HEK293 (cell line): ENCODE results near the gene VSTM2B.

Experiments
- YY2 ChIP-seq: fragments of 450-650 bp; formaldehyde crosslinking; IDR thresholded peaks from 2 replicates; pipeline ENCODE4 v1.5.1; 2016; ENCODE audit warnings: missing biosample characterization, missing genetic modification characterization
- ZNF248 ChIP-seq: fragments of 450-650 bp; formaldehyde crosslinking; IDR thresholded peaks from 2 replicates; pipeline ENCODE4 v1.5.1; 2017; ENCODE audit warnings: missing biosample characterization, missing genetic modification characterization
- ZNF416 ChIP-seq: fragments of 450-650 bp; formaldehyde crosslinking; IDR thresholded peaks from 2 replicates; pipeline ENCODE4 v1.5.1; 2016; ENCODE audit warnings: missing biosample characterization, missing genetic modification characterization
- ZNF639 ChIP-seq: fragments of 450-650 bp; formaldehyde crosslinking; IDR thresholded peaks from 2 replicates; pipeline ENCODE4 v1.5.1; 2016; ENCODE audit warnings: missing biosample characterization, missing genetic modification characterization

DNA sequence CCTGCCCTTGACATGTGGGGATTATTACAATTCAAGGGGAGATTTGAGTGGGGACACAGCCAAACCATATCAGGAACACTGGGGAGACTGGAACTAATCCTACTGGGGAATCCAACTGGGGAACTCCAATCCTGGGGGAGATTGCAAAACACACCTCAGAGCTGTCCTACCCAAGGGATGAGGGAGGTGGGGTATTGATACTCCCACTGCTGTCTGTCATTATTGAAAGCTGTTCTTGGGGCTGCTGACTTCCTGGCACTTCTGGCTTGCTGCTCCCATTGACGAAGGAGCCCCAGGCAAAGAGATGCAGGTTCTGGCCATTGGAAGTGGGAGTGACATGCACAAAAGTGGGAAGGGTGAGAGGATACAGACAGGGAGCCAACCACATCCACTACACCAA, 55.6 kb downstream of the VSTM2B start:
- TF ChIP-seq ZNF639 (tag by site-specific recombination), result no peak
- no peak for TF ChIP-seq ZNF416
- TF ChIP-seq ZNF248 (tag by site-specific recombination), result no peak
- no peak for TF ChIP-seq YY2 (tag by site-specific recombination)
